Spleen (tissue), 11 donors: ENCODE results near the gene TXLNG. TPM values are rescaled to one million over a fixed set of nuclear protein-coding genes. Genes with fewer than 3 reads are reported as not detected.

ENCODE experiments used
- DNase-seq: peaks from one replicate; pipeline ENCODE4 v3.0.0-alpha.2; 2020
- H3K27ac ChIP-seq, 8 donors: fragments of 200-600 bp; sonication (generic) in 7 of 8; 1 replicate in 4 of 8; 2 replicates in 4 of 8; pipeline versions ENCODE4 v1.5.0 to v1.8.0; 2016 to 2021; ENCODE audit warnings: inconsistent platforms in 4 of 8, mild to moderate bottlenecking in 4 of 8, moderate library complexity in 1 of 8
- H3K27me3 ChIP-seq, 7 donors: fragments of 200-600 bp; sonication (generic) in 6 of 7; replicated peaks in 1 of 7; 1 replicate in 4 of 7; 2 replicates in 3 of 7; pipeline versions ENCODE4 v1.5.0 to v1.8.0; 2016 to 2021; ENCODE audit warnings: inconsistent platforms in 3 of 7, mild to moderate bottlenecking in 1 of 7
- H3K36me3 ChIP-seq, 6 donors: fragments of 200-600 bp; sonication (generic) in 5 of 6; 1 replicate in 4 of 6; 2 replicates in 2 of 6; pipeline versions ENCODE4 v1.5.0 to v1.8.0; 2016 to 2021; ENCODE audit warnings: inconsistent platforms in 2 of 6
- H3K4me1 ChIP-seq, 6 donors: fragments of 200-600 bp; sonication (generic) in 5 of 6; 1 replicate in 3 of 6; 2 replicates in 3 of 6; pipeline versions ENCODE4 v1.5.0 to v1.8.0; 2016 to 2021; ENCODE audit warnings: inconsistent platforms in 3 of 6
- H3K4me3 ChIP-seq, 8 donors: fragments of 200-600 bp; sonication (generic) in 7 of 8; 1 replicate in 4 of 8; 2 replicates in 4 of 8; pipeline versions ENCODE4 v1.5.0 to v1.8.0; 2016 to 2021; ENCODE audit warnings: inconsistent platforms in 4 of 8, mild to moderate bottlenecking in 4 of 8, moderate library complexity in 2 of 8
- H3K9me3 ChIP-seq, 8 donors: fragments of 200-600 bp; sonication (generic) in 7 of 8; 1 replicate in 4 of 8; 2 replicates in 4 of 8; pipeline versions ENCODE4 v1.5.0 to v1.8.0; 2016 to 2021; ENCODE audit warnings: inconsistent platforms in 4 of 8
- POLR2A ChIP-seq, 3 donors: fragments of 450-650 bp; IDR thresholded peaks; one replicate each; pipeline ENCODE4 v1.5.1; 2017; ENCODE audit warnings: antibody characterized with exemption in 3 of 3, mild to moderate bottlenecking in 1 of 3
- POLR2AphosphoS5 ChIP-seq, 3 donors: sonication (generic); formaldehyde crosslinking; IDR thresholded peaks; one replicate each; pipeline ENCODE4 v1.5.1; 2017; ENCODE audit warnings: antibody characterized with exemption in 3 of 3
- WGBS, 5 donors: extraction: QIAGEN DNeasy Blood & Tissue Kit in 3 of 5; methylation state at CpG; one replicate each; pipeline versions ENCODE4 v1.1.5 to v1.1.7; 2013 to 2018; 5-methylcytosine and 5-hydroxymethylcytosine counted together
- intact Hi-C: fragments of 100-400 bp; cut with DNase I; formaldehyde crosslinking; loops from one replicate; pipeline ENCODE4 v1.15.0; 2023; ENCODE audit warnings: low total_unique reads
- polyA plus RNA-seq, 3 donors: library from polyadenylated mRNA; stranded (reverse); fragments of 200-250 nt; gene quantifications; one replicate each; pipeline ENCODE4 v1.2.1, GENCODE V29; 2013
- total RNA-seq, 7 donors: library from RNA; depleted of rRNA in 3 of 7; stranded (reverse); fragments of >200 nt in 3 of 7; fragmentation: NEBNext Ultra II Directional in 4 of 7; extraction: Animal tissue kit (Norgen Biotek cat#: 25700) in 4 of 7; gene quantifications; one replicate each; pipeline versions ENCODE4 v1.1.0 to v1.2.1, GENCODE V29; 2016 to 2021
- TF ChIP-seq, protein P1 (sequence below), 11 experiments: fragments of 200-600 bp in 7 of 11; fragments of 450-650 bp in 4 of 11; sonication (generic) in 4 of 11; IDR thresholded peaks in 8 of 11; conservative IDR thresholded peaks in 3 of 11; 1 replicate in 7 of 11; 2 replicates in 4 of 11; pipeline versions ENCODE4 v1.4.0 to v1.8.0; 2016 to 2021; ENCODE audit warnings: antibody characterized with exemption in 11 of 11, inconsistent platforms in 4 of 11, mild to moderate bottlenecking in 1 of 11
- donor health status: healthy with polysubstance abuse.
- donor health status: DM: no; HTN: no; CAD: no; lungs with moderate emphysema.
- donor health status: DM: no; HTN: no; CAD: no.
- donor health status: Bipolar disorder and iron deficiency.
- donor health status: healthy.
- donor health status: DM: no; HTN: no; CAD: no.
- donor health status: DM: yes; HTN: yes; CAD: no.

TXLNG gene
- total and polyA plus RNA-seq, 10 donors, result 7.8 to 20.2 (median 12.7) TPM

DNA sequence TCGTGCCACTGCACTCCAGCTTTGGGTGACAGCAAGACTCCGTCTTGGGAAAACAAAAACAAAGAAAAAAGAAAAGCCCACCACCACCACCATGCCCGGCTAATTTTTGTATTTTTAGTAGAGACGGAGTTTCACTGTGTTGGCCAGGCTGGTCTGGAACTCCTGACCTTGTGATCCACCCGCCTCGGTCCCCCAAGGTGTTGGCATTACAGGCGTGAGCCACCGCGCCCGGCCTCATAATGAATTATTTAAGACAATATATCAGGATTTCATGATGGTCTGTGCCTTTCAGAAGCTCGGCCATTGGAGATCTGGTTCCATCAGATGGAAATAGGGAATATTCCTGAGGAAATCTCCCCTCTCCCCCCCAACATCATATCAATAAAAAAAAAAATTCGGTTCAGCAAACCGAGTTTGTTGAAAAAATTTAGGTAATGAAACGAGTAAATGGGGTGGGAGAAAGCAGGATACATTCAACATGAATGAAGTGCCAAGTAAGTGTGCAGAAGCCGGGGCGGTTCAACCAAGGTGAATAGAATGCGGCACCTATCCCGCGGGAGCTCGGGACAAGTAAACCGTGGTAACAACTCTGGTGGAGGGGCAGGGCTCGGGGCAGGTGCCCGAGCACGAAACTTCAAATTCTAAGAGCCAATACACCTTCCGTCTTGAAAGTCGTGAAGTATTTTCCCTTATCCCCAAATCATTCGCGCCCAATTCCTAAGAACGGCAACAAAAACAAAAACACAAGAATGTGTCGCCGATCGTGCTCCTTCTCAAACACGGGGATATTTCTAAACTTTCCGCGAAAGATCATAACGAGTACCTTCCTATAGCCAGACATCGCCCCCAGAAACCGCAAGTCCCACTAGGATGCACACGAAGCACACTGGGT, 773 bp upstream of the TXLNG start:
- Histone ChIP-seq H3K9me3 (no peaks in the 10 kb centered on the region), H3K27ac (peak overlapping the region in 5 of 8 donors; percentile 72 to 95 (median 91)), H3K36me3 (peaks cover 0 to 3% (median 0%) of the 10 kb centered on the region in 6 donors), H3K27me3 (no peaks in the 10 kb centered on the region), H3K4me3 (peak overlapping the region; percentile 53 to 96 (median 73)), H3K4me1 (peaks cover 8 to 29% (median 11%) of the 10 kb centered on the region in 6 donors)
- TF ChIP-seq, protein P1, sequence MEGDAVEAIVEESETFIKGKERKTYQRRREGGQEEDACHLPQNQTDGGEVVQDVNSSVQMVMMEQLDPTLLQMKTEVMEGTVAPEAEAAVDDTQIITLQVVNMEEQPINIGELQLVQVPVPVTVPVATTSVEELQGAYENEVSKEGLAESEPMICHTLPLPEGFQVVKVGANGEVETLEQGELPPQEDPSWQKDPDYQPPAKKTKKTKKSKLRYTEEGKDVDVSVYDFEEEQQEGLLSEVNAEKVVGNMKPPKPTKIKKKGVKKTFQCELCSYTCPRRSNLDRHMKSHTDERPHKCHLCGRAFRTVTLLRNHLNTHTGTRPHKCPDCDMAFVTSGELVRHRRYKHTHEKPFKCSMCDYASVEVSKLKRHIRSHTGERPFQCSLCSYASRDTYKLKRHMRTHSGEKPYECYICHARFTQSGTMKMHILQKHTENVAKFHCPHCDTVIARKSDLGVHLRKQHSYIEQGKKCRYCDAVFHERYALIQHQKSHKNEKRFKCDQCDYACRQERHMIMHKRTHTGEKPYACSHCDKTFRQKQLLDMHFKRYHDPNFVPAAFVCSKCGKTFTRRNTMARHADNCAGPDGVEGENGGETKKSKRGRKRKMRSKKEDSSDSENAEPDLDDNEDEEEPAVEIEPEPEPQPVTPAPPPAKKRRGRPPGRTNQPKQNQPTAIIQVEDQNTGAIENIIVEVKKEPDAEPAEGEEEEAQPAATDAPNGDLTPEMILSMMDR (IDR thresholded peaks at IDR 0.05 in 8 of 11, conservative IDR thresholded peaks at IDR 0.05 in 3 of 11), result no peak
- TF ChIP-seq POLR2A (IDR thresholded peaks at IDR 0.05) (no peak), POLR2AphosphoS5 (IDR thresholded peaks at IDR 0.05) (no peak)
- peak; percentile 83 for DNase-seq
- WGBS, 5 donors, result 16 to 27% (median 17%) methylated on average over 19 to 39 of the region's 39 CpGs
- intact Hi-C loops, result loop anchor here (10.0 kb wide), 2 partner anchors 61 to 79 kb away; no protein-coding TSS in a partner anchor

DNA sequence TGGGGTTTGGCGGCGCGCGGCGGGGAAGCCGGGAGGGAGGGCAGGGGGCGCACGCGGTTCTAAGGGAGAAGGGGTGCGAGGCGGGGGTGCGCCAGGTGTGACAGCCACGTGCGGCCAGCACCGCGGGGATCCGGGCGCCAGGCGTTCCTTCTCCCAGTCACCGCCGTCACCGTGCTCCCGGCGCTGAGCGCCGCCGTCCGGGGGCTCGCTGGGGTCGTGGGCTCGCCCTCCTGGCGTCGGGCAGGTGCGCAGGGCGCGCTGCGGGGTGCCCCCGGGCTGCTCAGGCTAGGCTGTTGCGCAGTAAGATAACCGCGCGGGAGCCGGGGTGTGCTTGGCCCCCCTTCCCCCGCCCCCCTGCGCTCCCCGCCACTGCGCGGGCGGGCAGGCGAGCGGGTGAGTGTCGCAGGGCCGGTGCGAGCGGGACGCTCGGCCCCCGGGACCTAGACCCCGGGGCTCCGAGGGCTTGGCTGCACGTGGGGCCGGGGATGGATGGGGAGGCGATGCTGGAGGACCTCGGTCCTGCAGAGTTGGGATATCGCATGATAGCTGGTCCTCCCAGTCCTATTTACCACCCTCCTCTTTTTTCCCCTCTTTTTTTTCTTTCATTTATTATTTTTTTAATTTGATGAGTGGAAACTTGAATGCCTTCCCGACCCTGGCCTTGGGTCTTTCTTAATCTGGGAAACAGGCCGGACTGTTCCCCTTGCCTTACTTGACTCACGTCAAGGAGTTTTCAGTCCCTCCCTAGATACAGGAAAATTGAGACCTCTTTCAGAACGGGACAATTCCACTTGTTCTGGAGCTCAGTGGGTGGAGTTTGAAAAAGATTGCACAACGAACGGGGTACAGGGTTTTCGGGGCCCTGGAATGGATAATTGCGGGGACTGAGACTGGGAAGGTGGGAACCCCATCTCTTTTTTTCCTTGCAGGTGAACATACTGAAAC, 797 bp downstream of the TXLNG start:
- intact Hi-C loops, result loop anchor here (10.0 kb wide), 2 partner anchors 62 to 78 kb away; no protein-coding TSS in a partner anchor
- H3K4me1 ChIP-seq, result peaks cover 8 to 29% (median 11%) of the 10 kb centered on the region in 6 donors
- H3K27me3 ChIP-seq, result no peaks in the 10 kb centered on the region
- H3K36me3 ChIP-seq, result peaks cover 0 to 18% (median 0%) of the 10 kb centered on the region in 6 donors
- peak overlapping the region; percentile 72 to 95 (median 87) for H3K27ac ChIP-seq
- peak; percentile 91 for DNase-seq
- 1 to 10% (median 6%) methylated on average over 23 to 73 of the region's 73 CpGs for WGBS, 5 donors
- H3K9me3 ChIP-seq, result no peaks in the 10 kb centered on the region
- H3K4me3 ChIP-seq, result peak overlapping the region; percentile 53 to 96 (median 73)
- TF ChIP-seq POLR2AphosphoS5 (IDR thresholded peaks at IDR 0.05) (no peak), POLR2A (IDR thresholded peaks at IDR 0.05) (no peak)
- TF ChIP-seq, protein P1 (IDR thresholded peaks at IDR 0.05 in 8 of 11, conservative IDR thresholded peaks at IDR 0.05 in 3 of 11), result no peak

DNA sequence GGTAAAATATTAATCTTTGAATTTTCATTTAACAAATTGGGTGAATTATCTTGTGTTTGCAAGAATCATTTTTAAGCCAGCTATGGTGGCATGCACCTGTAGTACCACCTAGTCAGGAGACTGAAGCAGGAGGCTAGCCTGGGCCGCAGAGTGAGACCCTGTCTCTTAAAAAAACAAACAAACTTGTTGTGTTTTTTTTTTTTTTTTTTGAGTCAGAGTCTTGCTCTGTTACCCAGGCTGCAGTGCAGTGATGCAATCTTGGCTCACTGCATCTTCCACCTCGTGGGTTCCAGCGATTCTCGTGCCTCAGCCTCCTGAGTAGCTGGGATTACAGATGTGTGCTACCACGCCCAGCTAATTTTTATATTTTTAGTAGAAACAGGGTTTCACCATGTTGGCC, 2.2 kb downstream of the TXLNG start:
- no peaks in the 10 kb centered on the region for H3K27me3 ChIP-seq
- H3K4me1 ChIP-seq, result peaks cover 8 to 29% (median 11%) of the 10 kb centered on the region in 6 donors
- intact Hi-C loops, result loop anchor here (10.0 kb wide), 2 partner anchors 64 to 76 kb away; no protein-coding TSS in a partner anchor
- DNase-seq, result no peak
- H3K4me3 ChIP-seq, result no peak overlapping the region
- H3K27ac ChIP-seq, result no peak overlapping the region
- TF ChIP-seq POLR2AphosphoS5 (IDR thresholded peaks at IDR 0.05) (no peak), POLR2A (IDR thresholded peaks at IDR 0.05) (no peak)
- TF ChIP-seq, protein P1 (IDR thresholded peaks at IDR 0.05 in 8 of 11, conservative IDR thresholded peaks at IDR 0.05 in 3 of 11), result no peak
- H3K9me3 ChIP-seq, result no peaks in the 10 kb centered on the region
- peaks cover 0 to 26% (median 0%) of the 10 kb centered on the region in 6 donors for H3K36me3 ChIP-seq
- WGBS, 5 donors, result 57 to 82% (median 77%) methylated on average over 4 to 5 of the region's 5 CpGs
